GM10266 (cell line): Measurements from ENCODE around the gene HIPK2.

Experiments used
- DNase-seq: peaks from one replicate; pipeline ENCODE4 v3.0.0; 2012; ENCODE audit errors: extremely low spot score
- TF ChIP-seq, protein P1 (sequence below): IDR thresholded peaks from 2 replicates; pipeline ENCODE4 v1.5.1; 2012; ENCODE audit warnings: mild to moderate bottlenecking, low read depth; ENCODE audit not compliant: control insufficient read depth, insufficient read depth; ENCODE audit errors: missing control alignments

HIPK2 gene

DNA sequence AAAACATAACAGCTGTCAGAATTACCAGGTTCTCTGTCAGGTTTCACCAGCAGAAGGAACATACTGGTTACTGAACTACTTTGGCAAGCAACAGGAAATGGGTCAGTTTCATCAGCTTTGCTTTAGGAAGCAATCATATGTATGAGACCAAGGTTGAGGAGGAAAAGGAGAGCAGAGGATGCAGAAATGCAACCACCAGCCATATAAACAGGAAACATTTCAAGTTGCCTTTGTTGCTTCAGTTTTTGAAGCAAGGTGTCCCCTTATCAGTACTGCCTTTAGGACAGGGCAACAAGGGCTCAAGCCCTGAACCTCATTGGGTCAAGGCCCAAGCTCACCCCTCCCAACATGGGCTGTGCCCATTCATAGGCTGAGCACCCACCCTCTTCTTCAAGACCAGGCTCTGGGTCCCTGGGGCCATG, 10.2 kb downstream of the HIPK2 start:
- peak; percentile 43 for DNase-seq
- TF ChIP-seq, protein P1, sequence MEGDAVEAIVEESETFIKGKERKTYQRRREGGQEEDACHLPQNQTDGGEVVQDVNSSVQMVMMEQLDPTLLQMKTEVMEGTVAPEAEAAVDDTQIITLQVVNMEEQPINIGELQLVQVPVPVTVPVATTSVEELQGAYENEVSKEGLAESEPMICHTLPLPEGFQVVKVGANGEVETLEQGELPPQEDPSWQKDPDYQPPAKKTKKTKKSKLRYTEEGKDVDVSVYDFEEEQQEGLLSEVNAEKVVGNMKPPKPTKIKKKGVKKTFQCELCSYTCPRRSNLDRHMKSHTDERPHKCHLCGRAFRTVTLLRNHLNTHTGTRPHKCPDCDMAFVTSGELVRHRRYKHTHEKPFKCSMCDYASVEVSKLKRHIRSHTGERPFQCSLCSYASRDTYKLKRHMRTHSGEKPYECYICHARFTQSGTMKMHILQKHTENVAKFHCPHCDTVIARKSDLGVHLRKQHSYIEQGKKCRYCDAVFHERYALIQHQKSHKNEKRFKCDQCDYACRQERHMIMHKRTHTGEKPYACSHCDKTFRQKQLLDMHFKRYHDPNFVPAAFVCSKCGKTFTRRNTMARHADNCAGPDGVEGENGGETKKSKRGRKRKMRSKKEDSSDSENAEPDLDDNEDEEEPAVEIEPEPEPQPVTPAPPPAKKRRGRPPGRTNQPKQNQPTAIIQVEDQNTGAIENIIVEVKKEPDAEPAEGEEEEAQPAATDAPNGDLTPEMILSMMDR: no peak

DNA sequence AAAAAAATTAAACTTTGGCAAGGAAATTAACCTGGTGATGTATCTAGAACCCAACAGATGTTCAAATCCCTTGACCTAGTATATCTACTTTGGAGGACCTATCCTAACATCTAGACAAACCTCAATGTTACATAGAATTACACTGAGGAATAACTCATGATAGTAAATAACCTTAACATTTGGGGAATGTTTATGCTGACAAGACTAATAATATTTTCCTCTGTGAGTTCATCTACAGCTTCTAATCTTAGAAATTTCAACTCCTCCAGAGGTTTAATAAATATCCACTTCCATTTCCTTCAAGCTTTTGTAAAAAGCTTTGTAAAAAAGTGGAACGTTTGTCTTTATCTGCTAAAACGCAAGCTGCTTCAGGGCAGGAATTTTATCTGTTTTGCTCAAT, 12.7 kb downstream of the HIPK2 start:
- TF ChIP-seq, protein P1: no peak
- DNase-seq: no peak

DNA sequence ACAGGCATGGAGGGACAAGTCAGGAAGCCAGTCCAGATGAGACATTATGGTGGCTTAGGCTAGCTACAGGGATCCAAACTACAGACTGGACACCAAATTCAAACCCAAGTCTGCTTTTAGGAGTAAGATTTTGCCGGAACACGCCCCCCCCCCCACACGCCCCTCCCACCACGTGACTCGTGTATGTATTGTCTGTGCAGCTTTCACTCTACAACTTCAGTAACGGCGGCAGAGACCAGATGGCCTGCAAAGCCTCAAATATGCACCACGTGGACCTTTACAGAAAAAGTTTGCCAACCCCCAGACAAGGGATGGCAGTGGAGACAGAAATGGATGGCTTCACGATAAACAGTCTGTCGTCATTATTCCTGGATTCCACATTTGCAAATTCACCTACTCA, 14.5 kb downstream of the HIPK2 start:
- DNase-seq: no peak
- TF ChIP-seq, protein P1: no peak

DNA sequence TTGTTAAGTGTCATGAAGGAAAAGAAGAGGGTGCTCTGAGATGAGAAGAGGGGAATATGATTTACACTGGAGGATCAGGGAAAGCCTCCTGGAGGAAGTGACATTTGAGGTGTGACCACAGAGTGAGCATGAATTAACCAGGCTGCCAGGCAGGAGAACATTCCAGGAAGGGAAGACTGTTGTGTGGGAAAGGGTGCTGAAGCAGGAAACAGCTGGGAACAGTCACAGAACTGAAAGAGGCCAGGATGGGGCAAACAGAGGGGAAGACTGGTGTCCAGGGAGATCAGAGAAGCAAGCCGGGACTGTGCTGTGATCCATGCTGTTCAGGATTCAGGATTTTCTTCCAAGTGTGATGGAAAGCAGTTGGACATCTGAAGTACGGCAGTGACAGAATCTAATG, 14.9 kb downstream of the HIPK2 start:
- no peak for DNase-seq
- TF ChIP-seq, protein P1: no peak

DNA sequence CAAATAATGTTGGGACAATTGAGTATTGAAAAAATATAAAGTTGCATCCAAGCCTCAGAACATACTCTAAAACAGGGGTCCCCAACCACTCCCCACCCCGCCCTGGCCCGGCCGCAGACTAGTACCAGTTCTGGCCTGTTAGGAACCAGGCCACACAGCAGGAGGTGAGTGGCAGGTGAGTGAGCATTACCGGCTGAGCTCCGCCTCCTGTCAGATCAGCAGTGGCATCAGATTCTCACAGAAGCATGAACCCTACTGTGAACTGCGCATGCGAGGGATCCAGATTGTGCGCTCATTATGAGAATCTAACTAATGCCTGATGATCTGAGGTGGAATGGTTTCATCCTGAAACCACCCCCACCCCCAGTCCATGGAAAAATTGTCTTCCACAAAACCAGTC, 19.4 kb downstream of the HIPK2 start:
- DNase-seq: no peak
- TF ChIP-seq, protein P1: no peak

DNA sequence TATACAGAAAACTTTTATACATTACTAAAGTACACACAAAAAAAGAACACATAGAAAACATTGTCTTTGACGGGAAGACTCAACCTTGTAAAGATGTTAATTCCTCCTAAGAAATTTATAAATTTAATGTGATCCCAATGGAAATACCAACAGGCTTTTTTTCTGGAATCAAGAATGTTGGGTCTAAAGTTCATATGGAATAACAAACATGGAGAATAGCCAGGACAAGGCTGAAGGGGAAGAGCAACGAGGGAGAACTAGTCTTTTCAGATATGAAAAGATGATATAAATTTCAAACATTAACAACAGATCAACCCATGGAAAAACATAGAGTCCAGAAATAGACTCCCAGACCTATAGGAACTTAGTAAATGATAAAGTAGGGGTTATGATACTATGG, 19.8 kb downstream of the HIPK2 start:
- no peak for DNase-seq
- TF ChIP-seq, protein P1: no peak

DNA sequence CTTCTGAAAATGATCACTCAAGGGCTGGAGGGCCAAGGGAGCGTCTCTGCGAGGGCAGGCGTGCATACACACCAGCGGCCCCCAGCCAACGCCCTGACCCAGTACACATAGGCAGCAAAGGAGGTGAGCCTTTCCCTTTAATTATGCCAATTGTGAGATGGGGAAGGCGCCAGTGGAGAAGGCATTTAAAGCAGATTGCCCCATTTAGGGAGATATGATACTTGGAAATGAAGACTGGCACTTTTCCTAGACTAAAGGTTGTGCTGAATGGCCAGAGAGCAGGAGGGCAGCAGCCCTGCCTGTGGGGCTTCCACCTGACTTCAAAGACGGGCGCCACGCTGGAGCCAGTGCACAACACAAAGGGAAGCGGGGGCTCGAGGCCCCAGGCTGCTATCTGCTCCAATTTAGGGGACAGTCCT, 24.1 kb downstream of the HIPK2 start:
- TF ChIP-seq, protein P1: no peak
- no peak for DNase-seq
